ENCODE measurements around the gene MBTD1.

DNA sequence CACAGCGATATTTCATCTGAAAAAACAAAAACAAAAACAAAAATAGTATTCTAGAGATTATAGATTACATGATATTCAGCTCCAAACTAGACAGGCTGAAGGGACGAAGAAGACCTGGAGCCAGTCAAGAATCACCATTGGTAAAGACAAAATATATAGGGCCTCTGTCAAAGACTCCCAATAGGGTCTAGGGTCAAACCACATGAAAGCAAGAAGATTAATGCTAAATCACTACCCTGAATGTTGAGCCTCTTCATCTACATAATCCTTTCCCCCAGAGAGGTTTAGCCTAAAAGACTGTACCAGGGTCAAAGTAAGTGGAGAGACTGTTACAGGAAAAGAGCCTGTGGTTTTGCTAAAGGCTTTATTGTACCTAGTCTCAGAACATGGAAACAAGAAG, 117.3 kb downstream of the MBTD1 start:
- TF ChIP-seq CTCF (IDR thresholded peaks at IDR 0.05) (no peak), POLR2AphosphoS5 (IDR thresholded peaks at IDR 0.05) (no peak)
